ENCODE results near the gene ADGRF1. TPM values are rescaled to one million over a fixed set of nuclear protein-coding genes. Genes with fewer than 3 reads are reported as not detected.

ADGRF1 gene
- total RNA-seq, 2 donors from 2014 or later, result not detected

DNA sequence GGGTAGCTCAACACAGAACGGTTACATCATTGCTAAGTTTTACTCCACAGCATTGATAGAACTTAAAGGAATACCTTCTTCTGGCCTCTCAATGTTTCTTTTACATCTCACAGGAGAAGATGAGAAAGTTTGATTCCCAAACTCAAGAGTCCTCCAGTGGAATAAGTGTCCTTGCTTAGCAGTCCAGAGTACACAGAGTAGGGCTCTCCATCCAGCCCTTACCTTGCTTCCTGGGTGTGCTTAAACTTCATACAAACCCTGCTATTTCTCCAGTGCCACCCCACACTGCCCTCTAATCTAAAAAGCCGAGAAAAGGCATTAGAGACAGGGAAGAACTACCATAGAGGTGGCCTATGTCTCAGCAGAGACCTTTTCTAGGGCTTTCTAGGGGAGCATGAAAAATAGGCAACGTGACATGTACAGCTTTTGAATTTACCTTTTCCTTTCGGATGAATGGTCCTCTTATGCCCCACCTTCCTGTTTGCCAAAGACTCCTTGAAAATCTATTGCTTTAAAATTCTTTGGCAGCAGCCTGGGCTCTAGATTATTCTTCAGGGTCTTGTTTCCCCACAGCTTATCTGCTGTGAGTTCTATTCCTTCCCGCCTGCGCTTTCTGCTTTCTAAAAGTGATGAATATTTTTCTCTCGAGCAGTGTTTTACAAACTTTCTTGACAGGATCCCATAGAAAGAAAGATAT is 12.1 kb downstream of the ADGRF1 start:
- no peak for DNase-seq
- ATAC-seq, result no peak
- intact Hi-C loops (cut with DNase I), result no loop called here

DNA sequence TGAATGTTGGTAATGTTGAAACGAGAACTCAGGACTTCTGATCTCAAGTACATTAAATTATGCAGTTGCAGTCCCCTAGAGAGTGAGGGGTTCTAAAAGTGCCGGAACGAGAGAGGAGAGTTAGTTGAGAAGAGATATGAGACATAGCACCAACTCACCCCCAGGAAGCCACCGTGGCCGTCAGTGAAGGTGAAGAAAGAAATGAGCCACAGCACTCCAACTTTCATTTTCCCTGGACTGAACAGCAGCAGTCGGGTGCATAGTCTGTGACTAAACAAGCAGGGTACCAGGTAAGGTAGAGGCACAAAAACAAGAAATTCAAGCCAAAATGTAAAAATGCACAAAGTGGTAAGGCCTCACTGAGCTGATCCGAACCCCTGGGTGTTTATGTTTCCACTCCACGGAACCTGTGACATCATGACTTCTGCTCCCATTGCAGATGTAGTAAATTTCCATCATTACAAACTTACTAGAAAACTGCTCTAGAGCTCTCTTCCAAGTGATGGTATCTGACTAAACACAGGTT is 13.2 kb downstream of the ADGRF1 start:
- ATAC-seq (no peak), DNase-seq (no peak)
- intact Hi-C loops (cut with DNase I), result no loop called here

DNA sequence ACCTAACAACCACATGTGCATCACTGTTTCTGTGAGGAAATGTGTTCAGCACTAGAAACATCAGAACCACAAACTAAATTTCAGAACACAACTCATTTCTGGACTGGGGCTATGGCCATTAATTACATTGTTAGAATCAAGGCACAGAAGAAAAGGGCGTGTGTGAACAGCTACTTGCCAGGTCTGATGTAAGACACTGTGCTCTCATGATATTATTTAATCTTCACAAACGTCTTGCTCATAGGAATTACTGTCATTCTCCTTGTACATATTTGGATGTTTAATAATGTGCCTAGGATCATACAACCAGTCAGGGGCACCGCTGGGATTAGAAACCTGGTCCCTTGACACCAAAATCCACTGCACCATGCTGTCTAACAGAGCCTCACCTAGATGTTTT is 14.8 kb downstream of the ADGRF1 start:
- intact Hi-C loops (cut with DNase I), result no loop called here
- DNase-seq, result no peak
- no peak for ATAC-seq

DNA sequence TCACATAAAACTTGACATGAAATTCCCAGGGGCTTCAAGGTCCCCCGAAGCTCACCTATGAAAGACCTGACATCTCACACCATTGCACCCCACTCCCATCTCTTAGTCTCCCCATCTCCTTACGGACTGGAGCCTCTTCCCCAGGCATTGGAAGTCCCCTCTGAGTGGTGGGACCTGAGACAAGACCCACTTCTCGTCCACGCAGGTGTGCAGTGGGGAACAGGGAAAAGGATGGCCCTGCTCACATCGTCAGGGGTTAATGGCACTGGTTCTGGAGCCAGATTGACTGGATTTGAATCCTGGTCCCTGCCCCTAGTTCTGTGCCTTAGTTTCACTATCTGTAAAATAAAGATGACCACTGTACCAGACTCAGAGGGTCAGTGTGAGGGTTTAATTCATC is 15.5 kb downstream of the ADGRF1 start:
- ATAC-seq (no peak), DNase-seq (no peak)
- intact Hi-C loops (cut with DNase I), result no loop called here

DNA sequence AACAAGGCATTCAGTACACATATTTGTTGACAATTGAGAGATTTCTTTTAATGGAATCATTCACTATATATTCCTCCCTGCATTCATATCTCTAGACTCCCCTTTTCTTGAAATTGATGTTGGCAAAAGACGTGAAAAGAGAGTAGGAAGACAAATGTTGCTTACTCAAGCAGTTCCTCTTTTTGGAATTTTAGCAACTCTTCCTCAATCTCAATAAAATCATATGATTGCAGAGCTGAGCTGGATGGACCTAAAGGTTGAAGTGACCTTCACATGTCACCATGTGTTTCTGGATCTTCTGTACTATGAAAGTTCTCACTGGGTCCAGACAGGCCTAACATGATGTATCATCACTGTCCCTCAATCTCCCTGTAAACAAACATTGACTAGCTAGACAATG is 18.6 kb downstream of the ADGRF1 start:
- intact Hi-C loops (cut with DNase I), result no loop called here
- no peak for DNase-seq
- ATAC-seq, result no peak

DNA sequence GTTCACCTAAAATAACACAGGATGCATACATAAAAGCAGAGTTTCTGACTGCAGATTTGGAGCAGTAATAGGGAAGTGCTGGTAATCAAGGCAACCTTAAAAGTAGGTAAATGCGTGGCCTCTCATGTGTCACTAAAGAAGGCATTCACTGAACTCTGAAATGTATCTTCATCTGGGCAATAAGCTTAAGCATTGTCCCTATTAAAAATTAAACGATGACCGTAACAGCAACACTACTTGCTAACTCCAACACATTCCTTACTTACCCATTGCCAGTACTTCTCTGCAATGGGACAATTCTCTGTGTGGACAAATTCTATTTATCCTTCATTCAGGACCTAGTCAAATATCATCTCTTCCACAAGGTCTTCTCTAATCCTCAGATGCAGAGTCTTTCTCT is 19.9 kb downstream of the ADGRF1 start:
- DNase-seq (no peak), ATAC-seq (no peak)
- intact Hi-C loops (cut with DNase I), result no loop called here

DNA sequence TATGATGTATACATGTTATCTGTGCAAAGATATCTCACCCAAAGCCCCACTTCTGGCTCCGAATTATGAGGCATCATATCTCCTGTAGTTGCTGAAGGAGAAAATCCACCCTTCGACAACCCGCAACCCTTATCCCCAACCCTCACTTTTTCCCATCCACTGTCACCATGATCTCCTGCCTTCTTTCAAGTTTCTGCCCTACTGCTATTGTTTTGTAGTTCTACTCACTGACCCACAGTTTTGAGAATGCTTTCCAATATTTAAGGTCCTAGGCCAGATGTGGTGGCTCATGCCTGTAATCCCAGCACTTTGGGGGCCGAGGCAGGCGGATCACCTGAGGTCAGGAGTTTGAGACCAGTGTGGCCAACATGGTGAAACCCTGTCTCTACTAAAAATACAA is 22.2 kb downstream of the ADGRF1 start:
- ATAC-seq (no peak), DNase-seq (no peak)
- intact Hi-C loops (cut with DNase I), result no loop called here

DNA sequence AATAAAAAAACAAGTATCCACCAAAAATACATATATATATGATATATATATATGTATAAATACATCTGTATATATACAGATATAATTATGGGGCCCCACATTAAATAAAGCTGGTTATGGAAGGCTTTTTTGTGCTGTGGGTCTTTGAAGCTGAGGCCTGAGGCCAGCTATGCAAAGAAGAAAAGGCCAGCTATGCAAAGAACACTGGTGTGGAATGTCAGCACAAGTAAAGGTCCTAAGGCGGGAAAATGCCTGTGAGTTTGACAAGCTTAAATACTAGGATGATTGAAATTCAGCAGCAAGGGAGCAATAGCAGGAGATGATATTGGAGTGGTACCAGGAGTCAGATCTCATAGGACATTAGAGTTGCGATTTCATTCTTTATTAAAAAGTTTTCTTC is 25.2 kb downstream of the ADGRF1 start:
- no peak for ATAC-seq
- intact Hi-C loops (cut with DNase I), result no loop called here
- no peak for DNase-seq

DNA sequence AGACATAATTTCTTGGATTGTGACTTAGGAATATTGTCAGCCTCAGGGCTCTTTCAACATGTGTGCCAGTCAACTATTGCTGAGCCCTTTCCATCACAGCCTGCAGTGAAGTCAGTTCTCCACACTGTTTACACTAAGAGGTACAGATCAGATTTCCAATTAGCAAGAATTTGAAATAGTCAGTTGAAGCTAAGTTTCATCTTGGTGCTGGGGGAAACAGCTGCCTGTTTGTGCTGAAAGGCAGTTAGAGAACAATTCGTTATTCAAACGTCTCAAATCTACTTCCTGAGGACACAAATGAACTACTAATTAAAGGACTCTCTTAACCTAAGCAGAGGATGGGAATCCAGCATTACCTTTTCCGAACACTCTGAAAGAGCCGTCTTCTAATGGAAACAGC is 25.9 kb downstream of the ADGRF1 start:
- intact Hi-C loops (cut with DNase I), result no loop called here
- no peak for ATAC-seq

DNA sequence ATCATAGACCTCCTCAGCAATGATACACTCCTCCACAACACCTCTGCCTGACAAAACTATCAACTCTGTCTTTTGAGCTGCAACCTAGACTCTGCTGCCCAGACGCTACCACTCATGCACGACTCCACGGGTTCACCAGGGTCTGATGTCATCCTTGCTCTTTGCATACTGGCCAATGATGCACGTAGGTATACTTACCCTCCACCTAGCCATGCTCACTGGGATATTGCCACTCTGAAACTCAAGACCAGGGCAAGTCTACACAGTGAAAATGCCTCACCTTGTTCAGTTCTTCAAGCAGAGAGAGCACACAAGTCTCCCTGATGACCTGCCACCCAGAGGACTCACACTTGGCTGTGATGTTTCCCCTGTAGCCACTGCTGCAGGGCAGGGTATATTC is 27.7 kb downstream of the ADGRF1 start:
- intact Hi-C loops (cut with DNase I), result no loop called here
- DNase-seq (no peak), ATAC-seq (no peak)

More for the DNA sequence above, 25.9 kb downstream of the ADGRF1 start:
- DNase-seq, result no peak

DNA sequence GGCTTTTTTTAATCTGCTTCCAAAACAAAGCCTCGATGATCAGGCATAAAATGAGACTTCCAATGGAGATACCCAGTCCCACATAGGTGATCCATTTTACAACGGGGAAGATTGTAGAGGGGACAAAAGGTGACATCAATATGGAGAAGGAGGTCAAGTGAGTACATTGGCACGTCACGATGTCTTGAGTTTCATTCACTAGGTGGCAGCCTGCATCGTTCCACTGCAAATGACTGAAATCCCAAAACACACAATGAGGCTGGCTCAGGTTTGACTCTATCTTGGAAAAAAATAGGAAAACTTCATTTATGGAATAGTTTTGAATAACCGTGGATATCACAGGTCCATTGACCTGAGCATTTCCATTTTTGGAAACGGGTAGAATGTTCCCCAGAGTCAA is 32.5 kb downstream of the ADGRF1 start:
- DNase-seq (no peak), ATAC-seq (no peak)
- intact Hi-C loops (cut with DNase I), result loop anchor here in 1 of 2 donors (5.0 kb wide), 1 partner anchor 38 kb away; no protein-coding TSS in a partner anchor

DNA sequence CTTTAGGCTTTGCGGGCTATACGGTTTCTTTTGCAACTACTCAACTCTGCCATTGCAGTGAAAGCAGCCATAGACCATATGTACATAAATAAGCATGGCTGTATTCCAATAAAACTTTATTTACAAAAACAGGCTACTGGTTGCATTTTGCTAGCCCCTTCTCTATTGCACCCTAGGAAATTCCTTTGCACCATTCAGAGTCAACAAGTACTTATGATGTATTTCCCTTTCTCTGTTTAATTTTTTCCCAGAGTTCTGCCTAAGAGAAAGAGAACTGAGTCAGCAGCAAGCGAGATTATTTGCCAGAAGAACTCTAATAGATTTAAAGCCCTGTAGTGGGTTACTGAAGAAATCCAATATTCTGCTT is 33.8 kb downstream of the ADGRF1 start:
- no peak for ATAC-seq
- no peak for DNase-seq
- intact Hi-C loops (cut with DNase I), result loop anchor here in 1 of 2 donors (5.0 kb wide), 1 partner anchor 39 kb away; no protein-coding TSS in a partner anchor

DNA sequence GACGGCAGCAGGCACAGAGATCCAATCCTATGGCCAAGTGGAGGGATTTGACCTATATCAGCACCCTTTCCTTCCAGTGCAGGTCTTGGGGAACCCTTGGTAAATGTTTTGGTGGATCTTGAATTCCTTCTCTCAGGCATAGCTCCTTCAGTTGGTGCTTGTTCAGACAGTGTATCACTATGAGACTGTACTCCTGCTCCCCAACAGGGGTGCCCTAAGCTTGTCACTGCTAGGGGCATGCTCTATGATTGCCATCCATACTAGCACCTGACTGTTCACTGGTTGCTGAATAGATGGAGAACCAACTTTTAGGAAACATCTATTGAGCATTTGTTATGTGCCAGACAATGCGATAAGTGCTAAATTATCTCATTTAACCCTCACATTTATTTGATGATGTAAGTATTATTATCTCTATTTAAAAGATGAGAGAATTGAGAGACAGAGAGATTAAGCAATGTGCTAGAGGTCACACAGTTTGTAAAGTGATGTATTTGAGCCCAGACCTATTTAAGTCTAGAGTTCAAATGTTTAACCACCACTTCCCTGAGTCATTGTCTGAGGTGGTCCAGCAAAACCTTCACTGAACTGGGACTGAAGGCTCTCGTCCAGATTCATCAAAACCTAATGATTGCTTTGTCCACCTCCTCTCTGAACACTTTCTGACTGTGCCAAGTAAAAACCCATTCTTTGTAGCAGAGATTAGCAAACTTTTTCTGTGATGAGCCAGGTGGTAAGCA is 34.3 kb downstream of the ADGRF1 start:
- ATAC-seq (no peak), DNase-seq (no peak)
- intact Hi-C loops (cut with DNase I), result loop anchor here in 1 of 2 donors (5.0 kb wide), 1 partner anchor 39 kb away; no protein-coding TSS in a partner anchor

DNA sequence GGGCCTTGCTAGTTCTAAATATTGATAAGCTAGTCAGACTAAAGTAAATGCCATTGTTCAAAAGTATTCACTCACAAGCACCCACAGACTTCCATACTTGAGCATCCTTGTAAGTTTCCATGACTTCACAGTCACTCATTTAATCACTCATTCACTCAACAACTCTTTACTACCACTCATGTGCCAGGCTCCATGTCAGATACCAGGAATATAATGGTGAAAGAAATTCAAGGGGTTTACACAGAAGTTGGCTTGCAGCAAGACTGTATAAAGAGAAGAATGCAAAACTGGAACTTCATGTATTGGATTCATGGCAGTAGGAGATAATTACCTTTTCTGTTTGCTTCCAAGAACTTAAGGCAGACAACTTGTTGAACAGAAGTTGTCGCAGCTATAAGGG is 36.6 kb downstream of the ADGRF1 start:
- intact Hi-C loops (cut with DNase I), result loop anchor here in 1 of 2 donors (5.0 kb wide), 1 partner anchor 42 kb away; no protein-coding TSS in a partner anchor

DNA sequence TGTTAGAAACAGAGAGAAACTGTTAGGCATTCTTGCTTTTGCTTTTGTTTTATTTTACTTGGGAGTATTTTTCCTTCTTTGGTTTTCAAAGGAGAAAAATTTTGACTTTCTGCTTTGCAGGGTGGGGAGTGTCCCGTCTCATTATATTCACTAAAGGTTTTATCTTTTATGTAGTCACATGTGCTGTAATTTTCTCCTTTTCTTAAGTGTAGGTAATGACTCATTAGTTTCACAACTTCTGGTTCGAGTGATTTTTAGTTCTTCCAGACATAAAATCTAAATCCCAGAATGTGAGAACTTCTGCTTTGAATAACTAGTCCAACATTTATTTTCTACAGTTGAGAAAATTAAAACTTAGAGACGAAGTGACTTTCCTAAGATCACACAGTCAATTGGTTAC is 37.7 kb downstream of the ADGRF1 start:
- DNase-seq, result no peak
- intact Hi-C loops (cut with DNase I), result no loop called here
- ATAC-seq, result peak in 1 of 2 donors; percentile 38

More for the DNA sequence above, 36.6 kb downstream of the ADGRF1 start:
- ATAC-seq, result no peak
- DNase-seq, result no peak

DNA sequence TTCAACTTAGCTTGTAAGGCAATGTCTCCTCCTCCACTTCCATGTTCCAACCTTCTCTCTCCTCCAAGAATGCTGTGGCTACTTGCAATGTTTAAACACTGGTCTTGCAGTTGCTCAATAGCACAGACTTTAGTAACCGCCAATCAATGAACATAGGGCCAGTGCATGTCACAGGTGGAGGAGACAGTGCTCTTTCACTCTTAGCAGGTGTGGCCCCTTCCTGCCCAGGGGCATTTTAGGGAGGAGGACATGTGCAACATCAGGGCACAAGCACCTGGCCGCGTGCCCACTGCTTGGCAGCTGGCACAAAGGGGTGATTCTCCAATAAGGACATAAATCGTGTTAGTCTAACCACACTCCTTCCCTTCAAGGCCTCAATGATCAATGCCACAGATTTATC is 41.3 kb downstream of the ADGRF1 start:
- intact Hi-C loops (cut with DNase I), result no loop called here
- DNase-seq (no peak), ATAC-seq (no peak)

DNA sequence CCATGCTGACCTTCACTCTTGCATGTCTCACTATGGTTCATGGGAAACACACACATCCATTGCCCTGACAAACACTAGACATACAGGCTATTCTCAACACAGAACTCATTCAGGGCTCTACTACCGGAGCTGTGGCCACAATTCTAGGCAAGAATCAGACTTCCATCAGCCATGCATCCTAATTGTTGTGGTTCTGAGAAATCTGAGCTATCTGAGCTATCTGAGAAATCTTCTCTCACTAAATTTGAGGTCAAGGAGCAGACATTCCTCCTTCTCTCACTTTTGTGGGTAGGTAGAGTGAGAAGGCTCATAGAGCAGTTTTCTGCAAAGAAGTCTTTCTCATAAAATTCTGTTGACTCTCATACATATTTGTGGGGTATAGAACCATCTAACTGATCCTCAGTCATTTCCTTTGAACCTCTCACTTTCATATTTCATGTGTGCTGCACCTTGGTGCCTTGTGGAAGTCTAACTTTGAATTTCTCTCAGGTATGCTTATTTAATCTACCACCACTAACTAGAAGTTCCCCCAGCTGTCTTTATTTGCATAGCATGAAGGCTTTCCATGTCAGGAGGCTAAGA is 43.6 kb downstream of the ADGRF1 start:
- intact Hi-C loops (cut with DNase I), result no loop called here
- DNase-seq, result no peak
- ATAC-seq, result no peak

DNA sequence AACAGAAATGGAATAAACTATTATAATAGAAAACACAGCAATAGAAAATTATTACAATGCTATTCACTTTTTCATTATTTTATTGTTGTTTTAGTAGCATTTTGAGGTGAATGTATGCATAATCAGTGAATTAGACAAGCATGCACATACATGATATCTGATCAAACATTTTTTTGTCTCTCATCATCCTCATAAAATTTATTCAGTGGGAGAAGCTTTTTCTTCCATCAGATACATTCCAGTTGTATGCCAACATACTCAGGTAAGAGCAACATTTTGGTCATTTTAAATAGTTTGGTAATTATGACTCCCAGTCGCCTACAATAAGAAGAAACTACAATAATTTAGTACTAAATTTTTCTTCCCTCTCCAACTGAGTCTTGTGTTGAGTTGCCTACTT is 44.5 kb downstream of the ADGRF1 start:
- DNase-seq (no peak), ATAC-seq (no peak)
- intact Hi-C loops (cut with DNase I), result no loop called here

DNA sequence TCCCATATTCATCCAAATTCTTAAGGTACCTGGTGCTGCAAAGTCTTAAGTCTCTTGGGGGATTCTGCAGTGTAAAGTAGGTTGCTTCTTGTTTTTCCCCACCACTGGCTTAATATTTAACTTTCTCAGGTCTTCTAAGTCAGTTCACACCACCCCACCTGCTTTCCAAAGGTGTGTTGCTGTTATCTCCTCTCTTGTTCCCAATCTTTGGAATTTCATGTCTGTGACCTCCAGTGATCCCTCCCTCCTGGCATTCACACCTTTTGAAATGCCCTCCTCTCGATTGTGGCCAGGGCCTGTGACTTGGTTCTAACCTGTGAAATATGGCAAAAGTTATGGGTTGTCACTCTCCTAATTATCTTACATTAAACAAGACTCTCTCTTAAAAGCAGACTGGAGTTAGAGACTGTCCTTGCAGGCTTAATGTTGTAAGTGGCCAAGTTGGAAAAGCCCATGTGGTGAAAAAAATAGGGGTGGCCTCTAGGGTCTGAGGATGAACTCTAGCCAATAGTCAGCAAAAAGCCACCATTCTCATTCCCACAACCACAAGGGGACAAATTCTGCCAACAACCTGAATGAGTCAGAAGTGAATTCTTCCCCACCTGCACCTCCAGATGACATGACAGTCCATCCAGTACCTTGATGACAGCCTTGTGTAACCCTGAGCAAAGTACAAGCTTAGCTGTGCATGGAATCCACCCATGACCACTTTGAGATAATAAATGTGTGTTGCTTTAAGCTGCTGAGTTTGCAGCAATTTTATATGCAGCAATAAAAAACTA is 45.1 kb downstream of the ADGRF1 start:
- ATAC-seq (no peak), DNase-seq (no peak)
- intact Hi-C loops (cut with DNase I), result no loop called here

Measured in left cardiac atrium (tissue), 4 donors.